GM21723 (cell line): ENCODE results near the gene AMOTL2.

Experiments
- ATAC-seq: cut with Tn5 transposase; IDR thresholded peaks from one replicate; pipeline ENCODE4 v1.9.1; 2021; ENCODE audit warnings: mild to moderate bottlenecking, moderate library complexity; ENCODE audit not compliant: unreplicated experiment

The AMOTL2 gene

GRCh38 chr3:134318166-134318565 is 56.1 kb downstream of the AMOTL2 start:
- no peak for ATAC-seq

DNA sequence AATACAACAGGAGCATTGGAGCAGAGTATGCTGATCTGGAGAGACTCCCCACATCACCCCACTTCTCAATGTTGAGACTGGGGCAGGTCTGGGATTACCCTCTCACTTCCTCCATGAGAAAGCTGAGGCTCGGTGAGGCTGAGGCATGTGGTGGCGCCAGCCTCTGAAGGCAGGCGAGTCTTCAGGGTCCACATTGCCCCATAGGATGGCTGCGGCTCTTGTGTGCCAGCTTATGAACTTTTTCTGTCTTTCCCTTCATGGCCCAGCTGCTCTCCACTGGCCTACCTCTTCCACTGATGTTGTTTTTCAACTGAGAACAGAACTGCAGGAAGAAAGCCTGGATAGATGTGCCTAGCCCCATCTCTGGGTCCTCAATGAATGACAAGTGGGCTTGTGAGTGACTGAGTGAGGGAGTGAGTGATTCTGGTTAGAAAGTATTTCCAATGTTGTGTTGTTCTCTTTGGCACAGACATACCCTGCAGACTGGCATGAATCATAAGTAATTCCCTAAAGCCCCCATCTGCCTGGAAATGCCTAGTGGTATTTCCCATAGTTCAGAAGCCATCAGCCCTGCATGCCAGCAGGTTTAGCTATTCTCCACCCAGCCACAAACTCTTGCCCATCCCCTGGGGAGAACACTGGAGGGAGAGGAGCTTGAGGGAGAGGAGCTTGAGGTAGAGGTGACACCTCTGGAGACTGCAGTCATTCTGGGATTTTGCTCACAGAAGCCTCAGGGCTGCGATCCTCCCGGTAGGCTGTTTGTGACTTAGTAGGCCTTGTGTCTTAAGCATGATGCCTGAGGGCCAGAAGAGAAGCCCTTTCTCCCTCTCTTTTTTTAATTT is 56.9 kb downstream of the AMOTL2 start:
- ATAC-seq = no peak

GRCh38 chr3:134315286-134316106 is 58.8 kb downstream of the AMOTL2 start:
- no peak for ATAC-seq

DNA sequence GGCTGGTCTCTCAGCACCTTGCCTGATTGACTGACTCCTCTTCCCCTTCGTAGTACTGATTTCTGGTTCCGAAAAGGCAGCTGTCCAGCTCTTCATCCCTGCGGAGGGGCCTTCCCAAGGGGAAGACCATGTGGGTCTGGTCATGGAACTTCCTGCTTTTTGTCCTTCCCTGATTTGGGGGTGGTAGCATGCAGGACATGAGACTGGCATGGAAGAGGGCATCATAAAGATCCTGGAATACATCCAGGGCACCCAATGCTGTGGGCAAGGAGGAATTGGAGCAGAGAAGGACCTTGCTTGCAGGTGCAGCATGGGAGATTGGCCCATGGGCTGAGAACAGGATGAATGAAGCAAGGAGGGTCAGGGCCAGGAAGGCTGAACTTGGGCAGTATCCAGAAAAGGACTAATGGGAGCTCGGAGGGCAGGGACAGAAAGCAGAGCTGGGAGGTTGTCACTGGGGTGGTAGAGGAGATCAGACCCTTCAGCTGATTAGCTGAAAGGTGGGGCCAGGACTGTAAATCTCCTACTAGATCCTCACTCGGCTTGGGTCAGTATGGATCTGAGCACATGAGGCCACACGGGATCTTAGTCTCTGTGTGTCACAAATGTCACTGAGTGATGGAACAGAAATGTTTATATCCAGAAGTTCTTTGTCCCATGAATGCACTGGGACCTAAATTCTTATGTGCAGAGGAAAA is 59.5 kb downstream of the AMOTL2 start:
- ATAC-seq = no peak

DNA sequence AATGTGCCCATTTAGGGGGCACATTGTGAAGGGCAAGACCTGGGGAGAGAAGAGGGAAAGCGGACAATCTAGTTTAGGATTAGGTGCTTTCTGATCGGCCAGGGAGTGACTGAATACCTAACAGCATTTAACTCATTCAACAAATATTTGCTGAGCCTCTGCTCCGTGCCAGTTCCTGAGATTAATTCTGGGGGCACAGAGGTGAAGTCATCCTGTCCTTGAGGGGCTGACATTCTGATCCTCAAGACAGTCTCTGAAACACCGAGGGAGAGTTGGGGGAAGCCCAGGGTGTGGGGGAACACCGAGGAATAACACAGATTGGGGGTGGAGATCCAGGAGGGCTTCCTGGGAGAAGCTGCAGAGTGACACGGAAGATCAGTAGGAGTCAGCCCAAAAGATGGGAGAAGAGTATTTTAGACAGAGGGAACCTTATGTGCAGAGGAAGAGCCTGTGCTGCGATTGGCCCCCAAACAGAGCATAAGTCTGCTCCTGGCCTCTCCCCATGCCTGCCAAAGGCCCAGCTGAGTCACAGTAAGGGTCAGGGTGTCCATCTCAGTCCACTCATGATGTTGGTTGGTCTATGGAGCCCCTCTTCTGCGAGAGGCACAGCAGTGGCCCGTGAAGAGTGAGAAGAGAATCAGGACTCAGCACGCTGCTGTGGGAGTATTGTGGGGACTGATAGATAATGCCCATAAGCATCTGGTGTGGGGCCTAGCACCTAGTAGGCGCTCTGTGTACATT is 60.2 kb downstream of the AMOTL2 start:
- no peak for ATAC-seq

GRCh38 chr3:134312873-134313846 is 61.1 kb downstream of the AMOTL2 start:
- no peak for ATAC-seq

GRCh38 chr3:134312072-134312872 is 62.0 kb downstream of the AMOTL2 start:
- ATAC-seq = no peak

GRCh38 chr3:134311693-134312071 is 62.6 kb downstream of the AMOTL2 start:
- no peak for ATAC-seq

- no peak for ATAC-seq
These were observed 63.0 kb downstream of the AMOTL2 start for GRCh38 chr3:134311265-134311664.

GRCh38 chr3:134309987-134310700 is 64.1 kb downstream of the AMOTL2 start:
- ATAC-seq = no peak

DNA sequence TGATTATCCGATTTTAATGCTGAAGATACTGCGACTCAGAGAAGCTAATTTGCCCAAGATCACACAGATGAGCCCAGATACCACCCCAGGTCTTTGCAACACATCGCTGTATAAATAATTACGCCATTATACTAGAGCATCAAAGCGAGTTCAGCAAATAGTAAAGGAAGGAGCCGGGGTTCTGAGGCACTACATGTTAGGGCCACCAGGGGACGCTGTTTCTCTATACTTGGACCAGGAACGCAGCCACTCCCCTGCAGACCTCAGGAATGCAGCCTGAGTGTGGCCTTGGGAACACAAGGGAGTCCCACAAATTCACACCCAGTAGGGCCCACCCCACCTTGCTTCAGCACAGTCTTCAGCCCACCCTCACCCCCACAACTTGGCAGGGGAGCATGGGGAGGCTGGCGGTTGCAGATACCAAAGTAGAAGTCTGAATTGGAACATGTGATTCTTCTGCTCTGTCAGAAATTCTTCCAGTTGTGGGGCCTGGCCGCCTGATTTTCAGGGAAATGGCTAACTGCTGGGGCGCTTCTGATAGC is 65.8 kb downstream of the AMOTL2 start:
- ATAC-seq = peak; percentile 65

GRCh38 chr3:134307425-134307824 is 66.8 kb downstream of the AMOTL2 start:
- ATAC-seq = no peak

GRCh38 chr3:134306320-134306719 is 67.9 kb downstream of the AMOTL2 start:
- no peak for ATAC-seq
